ENCODE measurements around the gene LIMS2.

Gene LIMS2

GRCh38 chr2:127597984-127598380 lies 77.3 kb downstream of the LIMS2 start:
- Histone ChIP-seq H3K4me2 (ENCODE audit: low read depth, low read length, poor library complexity, severe bottlenecking) (no peak overlapping the region), H3K4me3 (ENCODE audit: insufficient read depth, low read length, poor library complexity, severe bottlenecking) (no peak overlapping the region), H3K9me2 (replicated peaks; ENCODE audit: insufficient read depth, low read length) (no peaks in the 10 kb centered on the region), H3K9ac (ENCODE audit: low read length) (no peak overlapping the region), H3K36me3 (ENCODE audit: low read length) (no peaks in the 10 kb centered on the region), H3F3A (ENCODE audit: insufficient read depth) (no peaks in the 10 kb centered on the region), H3K27me3 (ENCODE audit: low read length) (no peaks in the 10 kb centered on the region; the same call in 1 of the 2 replicates), H3K79me2 (ENCODE audit: insufficient read depth, low read length) (no peaks in the 10 kb centered on the region), H3K9me3 (ENCODE audit: insufficient read depth, low read length) (no peaks in the 10 kb centered on the region), H2AFZ (ENCODE audit: low read depth, low read length, severe bottlenecking) (no peak overlapping the region), H3K27ac (ENCODE audit: low read depth, low read length) (no peak overlapping the region), H4K20me1 (ENCODE audit: low read depth, low read length) (no peaks in the 10 kb centered on the region)
- TF ChIP-seq EZH2phosphoT487 (conservative IDR thresholded peaks at IDR 0.05; ENCODE audit: low read length) = no peak
- TF ChIP-seq CTCF (IDR thresholded peaks at IDR 0.05; ENCODE audit: insufficient read depth, low read length, poor library complexity, severe bottlenecking) = no peak

GRCh38 chr2:127597046-127597983 lies 78.0 kb downstream of the LIMS2 start:
- H3K4me2 ChIP-seq (ENCODE audit: low read depth, low read length, poor library complexity, severe bottlenecking) = no peak overlapping the region
- no peaks in the 10 kb centered on the region for H3K27me3 ChIP-seq (ENCODE audit: low read length)
- no peaks in the 10 kb centered on the region for H3K36me3 ChIP-seq (ENCODE audit: low read length)
- TF ChIP-seq EZH2phosphoT487 (conservative IDR thresholded peaks at IDR 0.05; ENCODE audit: low read length) = no peak
- TF ChIP-seq CTCF (IDR thresholded peaks at IDR 0.05; ENCODE audit: insufficient read depth, low read length, poor library complexity, severe bottlenecking) = no peak
- H3K9me2 ChIP-seq (replicated peaks; ENCODE audit: insufficient read depth, low read length) = no peaks in the 10 kb centered on the region
- no peak overlapping the region for H2AFZ ChIP-seq (ENCODE audit: low read depth, low read length, severe bottlenecking)
- no peaks in the 10 kb centered on the region for H3K9me3 ChIP-seq (ENCODE audit: insufficient read depth, low read length)
- H4K20me1 ChIP-seq (ENCODE audit: low read depth, low read length) = no peaks in the 10 kb centered on the region
- H3K9ac ChIP-seq (ENCODE audit: low read length) = no peak overlapping the region
- H3K79me2 ChIP-seq (ENCODE audit: insufficient read depth, low read length) = no peaks in the 10 kb centered on the region
- H3K4me3 ChIP-seq (ENCODE audit: insufficient read depth, low read length, poor library complexity, severe bottlenecking) = no peak overlapping the region
- no peak overlapping the region for H3K27ac ChIP-seq (ENCODE audit: low read depth, low read length)
- no peaks in the 10 kb centered on the region for H3F3A ChIP-seq (ENCODE audit: insufficient read depth)

- no peak overlapping the region for H3K9ac ChIP-seq (ENCODE audit: low read length)
- H3K4me3 ChIP-seq (ENCODE audit: insufficient read depth, low read length, poor library complexity, severe bottlenecking) = no peak overlapping the region
- no peak overlapping the region for H2AFZ ChIP-seq (ENCODE audit: low read depth, low read length, severe bottlenecking)
- no peaks in the 10 kb centered on the region for H3F3A ChIP-seq (ENCODE audit: insufficient read depth)
- H3K9me3 ChIP-seq (ENCODE audit: insufficient read depth, low read length) = no peaks in the 10 kb centered on the region
- H3K27me3 ChIP-seq (ENCODE audit: low read length) = no peaks in the 10 kb centered on the region
- TF ChIP-seq EZH2phosphoT487 (conservative IDR thresholded peaks at IDR 0.05; ENCODE audit: low read length) = no peak
- TF ChIP-seq CTCF (IDR thresholded peaks at IDR 0.05; ENCODE audit: insufficient read depth, low read length, poor library complexity, severe bottlenecking) = no peak
- H3K4me2 ChIP-seq (ENCODE audit: low read depth, low read length, poor library complexity, severe bottlenecking) = no peak overlapping the region
- no peak overlapping the region for H3K27ac ChIP-seq (ENCODE audit: low read depth, low read length)
- H3K36me3 ChIP-seq (ENCODE audit: low read length) = no peaks in the 10 kb centered on the region
- no peaks in the 10 kb centered on the region for H3K79me2 ChIP-seq (ENCODE audit: insufficient read depth, low read length)
- H3K9me2 ChIP-seq (replicated peaks; ENCODE audit: insufficient read depth, low read length) = no peaks in the 10 kb centered on the region
- H4K20me1 ChIP-seq (ENCODE audit: low read depth, low read length) = no peaks in the 10 kb centered on the region
These were observed 78.9 kb downstream of the LIMS2 start for GRCh38 chr2:127596311-127597045.
